ENCODE results near the gene PVALEF.
"Not testable (repeated sequence)": the region's sequence is repeated elsewhere in the genome, so short reads cannot be mapped to it uniquely, and the experiment has no call there.

PVALEF gene

DNA sequence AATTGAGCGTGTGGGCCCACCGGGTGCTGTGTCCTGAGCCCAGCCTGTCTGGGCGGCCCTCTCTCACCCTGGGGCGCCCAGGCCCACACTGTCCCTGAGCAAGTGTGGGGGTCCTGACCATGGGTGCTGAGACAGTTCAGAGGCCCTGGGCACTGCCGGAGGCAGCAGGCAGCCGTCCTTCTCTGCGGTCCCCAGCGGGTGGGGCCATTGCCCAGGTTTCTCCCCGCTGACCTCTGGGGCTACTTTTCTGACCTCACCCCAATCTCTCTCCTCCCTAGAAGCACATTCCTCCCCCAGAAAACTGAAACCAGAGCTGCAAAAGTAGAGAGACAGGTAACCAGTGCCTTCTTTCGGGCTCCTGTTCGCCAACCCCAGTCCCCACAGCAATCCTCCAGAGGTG, 36.0 kb upstream of the PVALEF start:
- no peak for DNase-seq

GRCh38 chr17:81129711-81130367, 35.5 kb upstream of the PVALEF start:
- no peak for DNase-seq

DNA sequence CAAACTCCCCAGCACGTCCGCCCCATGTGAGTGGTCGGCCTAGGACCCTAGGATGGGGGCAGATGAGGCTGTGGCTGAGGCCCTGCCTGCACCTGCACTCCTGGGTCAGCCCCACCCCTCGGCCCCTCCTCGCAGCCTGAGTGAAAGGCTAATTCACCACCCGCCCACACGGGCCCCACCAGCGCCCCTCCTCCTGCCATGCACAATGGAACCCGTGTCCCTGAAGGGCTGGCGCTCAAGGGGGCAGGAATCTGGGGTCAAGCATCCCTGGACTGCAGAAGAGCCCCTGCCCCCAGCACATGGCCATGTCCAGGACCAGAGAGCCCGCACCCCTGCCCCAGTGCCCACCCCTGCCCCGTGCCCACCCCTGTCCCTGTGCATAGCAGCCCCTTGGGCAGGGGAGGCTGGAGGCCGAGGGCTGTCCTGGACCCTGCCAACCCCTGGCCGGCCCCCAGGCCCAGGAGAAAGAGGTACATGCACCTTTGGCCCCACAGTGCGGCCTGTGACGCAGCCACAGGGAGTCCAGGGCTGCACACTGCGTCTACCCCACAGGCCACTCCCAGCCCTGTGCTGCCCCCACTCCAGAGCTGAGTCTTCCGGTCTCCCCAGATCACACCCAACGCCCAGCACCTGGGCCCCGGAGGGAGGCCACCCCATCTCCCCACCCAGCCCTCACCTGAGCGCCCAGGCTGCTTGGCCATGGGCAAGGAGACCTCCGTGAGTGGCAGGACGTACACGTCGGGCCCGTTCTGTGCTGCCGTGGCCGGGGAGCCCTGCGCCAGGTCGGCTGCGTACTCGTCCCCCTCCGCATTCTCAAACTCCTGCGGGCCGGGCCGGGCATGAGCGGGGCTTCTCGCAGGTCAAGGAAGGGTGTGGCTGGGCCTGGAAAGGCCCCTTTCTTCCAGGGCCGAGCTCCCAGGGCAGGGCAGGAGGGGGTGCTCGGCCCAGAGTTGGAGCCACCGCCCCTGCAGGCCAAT, 34.6 kb upstream of the PVALEF start:
- DNase-seq: no peak

GRCh38 chr17:81131486-81132196, 33.7 kb upstream of the PVALEF start:
- no peak for DNase-seq

DNA sequence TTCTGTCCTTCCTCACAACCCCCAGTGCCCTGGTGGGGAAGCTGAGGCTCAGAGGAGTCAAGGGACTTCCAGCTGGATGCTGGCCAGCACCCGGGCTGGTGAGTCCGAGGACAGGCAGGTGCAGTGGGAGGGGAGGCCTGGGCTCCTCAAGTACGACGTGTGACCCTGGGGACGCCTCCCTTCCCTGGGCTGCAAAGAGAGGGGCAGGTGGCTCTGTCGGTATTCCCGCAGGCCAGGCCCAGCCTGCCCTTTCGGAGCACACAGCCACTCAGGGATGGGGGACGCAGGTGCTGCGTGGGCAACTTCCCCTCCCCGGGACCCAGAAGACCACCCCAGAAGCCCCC, 33.1 kb upstream of the PVALEF start:
- no peak for DNase-seq

DNA sequence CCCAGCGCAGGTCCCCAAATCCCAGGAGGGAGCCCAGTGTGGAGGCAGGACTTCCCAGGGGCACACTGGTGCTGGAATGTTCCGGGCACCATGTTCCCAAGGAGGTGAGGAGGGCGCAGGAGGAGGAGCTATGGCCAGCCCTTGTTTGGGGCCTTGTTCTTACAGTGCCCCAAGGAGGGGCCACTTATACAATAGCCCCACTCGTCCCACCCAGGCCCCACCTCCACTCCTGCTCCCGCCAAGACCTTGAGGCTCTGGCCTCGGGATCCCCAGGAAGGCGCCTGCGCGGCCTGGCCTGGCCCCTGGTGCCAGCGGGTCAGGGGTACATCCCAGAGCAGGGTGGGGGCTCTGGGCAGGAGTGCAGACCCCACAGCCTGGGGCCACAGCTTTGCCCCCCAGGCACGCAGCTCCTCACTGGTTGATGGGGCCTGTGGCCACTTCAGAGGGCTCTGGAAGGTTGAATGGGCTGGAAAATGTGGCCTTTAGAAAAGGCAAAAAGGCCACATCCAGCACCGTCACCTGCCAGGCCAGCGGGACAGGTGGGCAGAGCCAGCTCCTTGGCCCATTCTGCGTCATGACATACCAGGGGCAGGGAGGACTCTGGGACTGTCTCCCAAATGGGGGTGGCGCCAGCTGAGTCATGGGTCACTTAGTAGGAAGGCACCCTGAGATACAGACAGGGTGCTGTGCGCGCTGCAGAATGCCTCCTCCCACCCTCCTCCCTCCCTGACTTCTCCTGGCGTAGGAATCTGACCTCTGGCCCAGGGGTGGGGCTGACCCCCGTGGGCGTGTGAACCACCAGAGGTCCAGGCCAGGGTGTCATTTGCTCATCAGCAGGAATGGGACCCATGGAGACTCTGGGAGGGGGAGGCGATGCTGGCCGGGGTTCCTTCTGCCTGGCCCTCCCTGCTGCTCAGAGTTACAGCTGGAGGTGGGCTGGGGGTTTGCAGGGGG, 32.3 kb upstream of the PVALEF start:
- DNase-seq: no peak

GRCh38 chr17:81134064-81134781, 31.1 kb upstream of the PVALEF start:
- DNase-seq: no peak

- DNase-seq: peak; percentile 74
Observed at GRCh38 chr17:81135505-81136278, 29.6 kb upstream of the PVALEF start.

- no peak for DNase-seq
Observed at GRCh38 chr17:81136366-81136765, 28.9 kb upstream of the PVALEF start.

GRCh38 chr17:81137248-81137647, 28.1 kb upstream of the PVALEF start:
- DNase-seq: no peak

DNA sequence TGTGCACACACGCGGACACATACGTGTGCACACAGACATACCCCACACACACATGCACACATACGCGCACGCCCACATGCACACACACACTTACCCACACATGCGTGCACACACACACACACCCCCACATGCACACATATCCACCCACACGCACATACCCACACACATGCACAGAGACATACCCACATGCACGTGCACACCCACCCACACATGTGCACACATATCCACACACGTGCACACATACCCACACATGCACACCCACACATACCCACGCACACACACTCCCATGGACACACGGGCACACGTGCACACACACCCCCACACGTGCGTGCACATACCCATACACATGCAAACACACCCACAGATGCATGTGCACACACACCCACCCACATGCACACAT, 27.2 kb upstream of the PVALEF start:
- DNase-seq: no peak

DNA sequence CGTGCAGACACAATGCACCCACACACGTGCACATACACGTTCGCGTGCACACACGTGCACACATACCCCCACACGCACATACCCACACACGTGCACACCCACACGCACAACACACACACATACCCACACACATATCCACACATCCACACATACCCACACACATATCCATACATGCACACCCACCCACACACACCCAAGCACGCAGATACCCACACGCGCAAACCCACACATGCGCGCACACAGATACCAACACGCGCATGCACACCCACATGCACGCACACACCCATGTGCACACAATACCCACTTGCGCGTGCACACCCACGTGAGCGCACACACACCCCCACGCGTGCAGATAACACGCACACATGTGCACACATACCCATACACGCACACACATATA, 26.8 kb upstream of the PVALEF start:
- DNase-seq: no peak

GRCh38 chr17:81139428-81139827, 25.9 kb upstream of the PVALEF start:
- DNase-seq: no peak

DNA sequence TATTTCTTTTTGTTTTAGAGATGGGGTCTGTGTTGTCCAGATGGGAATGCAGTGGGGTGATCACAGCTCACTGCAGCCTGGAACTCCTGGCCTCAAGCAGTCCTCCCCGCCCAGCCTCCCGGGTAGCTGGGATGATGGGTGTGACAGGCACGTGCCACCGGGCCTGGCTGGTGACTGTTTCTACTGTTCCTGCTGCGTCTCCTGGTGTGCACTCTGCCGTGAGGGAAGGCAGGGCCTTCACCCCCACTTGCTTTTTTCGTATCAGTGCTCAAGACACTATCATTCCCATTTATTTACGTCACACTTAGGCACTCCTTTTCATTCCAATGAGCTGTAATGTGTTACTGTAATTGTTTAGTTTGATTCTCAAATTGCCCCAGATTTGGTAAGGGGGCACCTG, 25.3 kb upstream of the PVALEF start:
- no peak for DNase-seq

GRCh38 chr17:81140695-81141094, 24.6 kb upstream of the PVALEF start:
- no peak for DNase-seq

DNA sequence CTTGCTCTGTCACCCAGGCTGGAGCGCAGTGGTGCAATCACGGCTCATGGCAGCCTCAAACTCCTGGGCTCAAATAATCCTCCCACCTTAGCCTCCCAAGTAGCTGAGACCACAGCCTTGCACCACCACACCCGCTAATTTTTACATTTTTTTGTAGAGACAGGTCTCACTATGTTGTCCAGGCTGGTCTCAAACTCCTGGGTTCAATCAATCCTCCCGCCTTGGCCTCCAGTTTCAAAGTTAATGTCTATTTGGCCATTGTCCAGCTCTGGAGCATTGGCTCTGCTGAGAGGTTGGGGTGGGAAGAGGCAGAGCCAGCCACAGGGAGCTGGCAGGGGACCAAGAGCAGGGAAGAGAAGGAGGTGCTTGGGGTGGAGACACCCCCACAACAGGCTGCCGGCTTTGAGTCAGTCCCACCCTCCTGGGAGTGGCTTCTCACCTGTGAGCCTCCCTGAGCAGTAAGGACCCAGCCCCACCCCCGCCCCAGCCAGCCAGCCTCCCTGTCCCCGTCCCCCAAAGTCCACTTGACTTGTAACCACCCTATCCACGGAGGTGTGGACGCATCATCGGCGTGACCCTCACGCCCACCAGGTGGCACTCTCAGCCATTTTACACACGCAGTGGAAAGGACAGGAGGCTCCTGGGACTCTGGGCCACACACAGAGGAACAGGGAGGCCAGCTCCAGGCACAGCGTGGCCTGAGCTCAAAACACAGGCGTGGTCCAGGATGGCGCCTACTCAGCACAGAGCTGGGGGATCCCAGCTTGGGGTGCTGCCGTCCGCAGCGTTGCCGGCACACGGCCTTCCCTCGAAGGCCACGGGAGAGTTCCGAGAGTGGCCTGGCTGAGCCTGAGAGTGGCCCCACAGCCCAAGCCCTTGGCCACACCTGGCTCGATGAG, 22.8 kb upstream of the PVALEF start:
- DNase-seq: peak; percentile 55

DNA sequence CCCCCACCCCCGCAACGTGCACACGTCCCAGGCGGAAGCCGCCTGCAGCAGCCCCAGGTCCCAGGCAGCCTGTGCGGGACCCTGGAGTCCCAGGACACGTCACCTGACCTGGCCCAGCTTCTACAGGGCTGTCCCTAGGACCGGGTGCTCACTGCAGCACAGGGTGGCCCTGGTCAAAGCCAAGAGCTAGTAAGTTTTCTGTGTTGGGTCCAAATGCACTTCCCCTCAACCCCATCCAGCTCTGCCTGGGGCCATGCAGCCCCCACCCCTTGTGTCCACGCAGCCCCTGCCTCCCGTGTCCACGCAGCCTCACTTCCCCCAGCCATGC, 22.1 kb upstream of the PVALEF start:
- DNase-seq: no peak

- DNase-seq: no peak
Observed at GRCh38 chr17:81143717-81144422, 21.4 kb upstream of the PVALEF start.

DNA sequence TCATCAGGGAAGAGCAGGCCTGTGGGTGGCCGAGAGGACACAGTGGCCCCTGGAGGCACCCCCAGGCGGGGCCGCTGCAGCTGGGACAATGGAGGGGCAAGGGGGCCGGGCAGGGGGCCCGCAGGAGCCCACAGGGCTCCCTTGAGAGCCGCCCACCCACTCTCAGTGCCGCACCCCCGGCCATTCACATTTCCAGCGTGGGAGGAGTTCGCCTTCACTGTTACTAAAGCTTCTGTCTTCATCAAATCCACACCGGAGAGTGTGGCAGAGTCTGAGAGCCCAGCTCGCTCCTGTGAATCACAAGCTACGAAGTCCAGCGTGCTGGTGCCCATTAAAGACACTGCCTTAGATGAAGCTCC, 20.9 kb upstream of the PVALEF start:
- no peak for DNase-seq

DNA sequence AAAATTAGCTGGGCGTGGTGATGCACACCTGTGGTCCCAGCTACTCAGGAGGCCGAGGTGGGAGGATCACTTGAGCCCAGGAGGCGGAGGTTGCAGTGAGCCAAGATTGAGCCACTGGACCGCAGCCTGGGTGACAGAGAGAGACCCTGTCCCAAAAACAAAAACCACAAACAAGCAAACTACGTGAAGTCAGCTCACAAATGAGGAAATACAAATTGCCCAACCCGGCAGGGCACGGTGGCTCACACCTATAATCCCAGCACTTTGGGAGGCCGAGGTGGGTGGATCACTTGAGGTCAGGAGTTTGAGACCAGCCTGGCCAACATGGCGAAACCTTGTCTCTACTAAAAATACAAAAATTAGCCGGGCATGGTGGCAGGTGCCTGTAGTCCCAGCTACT, 19.1 kb upstream of the PVALEF start:
- not testable (repeated sequence) for DNase-seq

Measured in NCI-H1436 treated with DMSO at 0.1 percent for 48 hours (cell line).